IMR-90 (cell line): ENCODE measurements around the gene IGF1. TPM values are rescaled to one million over a fixed set of nuclear protein-coding genes. Genes with fewer than 3 reads are reported as not detected.
A peak's percentile ranks its signal among the peaks of the same experiment; 100 is the strongest.

Source experiments
- ATAC-seq: fragments of 200-7000 bp; cut with Tn5 transposase; 2 replicates; pipeline ENCODE4 v1.9.1; 2020; ENCODE audit warnings: low read depth, mild to moderate bottlenecking, moderate library complexity
- BruUV-seq: library from RNA; stranded (reverse); fragments of 400-500 nt; replicated peaks from 2 replicates; lab custom pipeline; 2021; lab: Mats Ljungman, UMichigan
- CTCF ChIA-PET: fragments of 300-600 bp; formaldehyde crosslinking; extraction: SDS; loops from one replicate; lab custom pipeline; 2021; ENCODE audit warnings: antibody characterized with exemption; lab: Yijun Ruan, JAX
- POLR2A ChIA-PET: fragments of 300-600 bp; sonication (Branson Sonifier 250); formaldehyde crosslinking; loops from one replicate; lab custom pipeline; 2022; ENCODE audit warnings: antibody characterized with exemption; ENCODE audit not compliant: unreplicated experiment; lab: Charles Lee
- DNase-seq: peaks from one replicate; pipeline ENCODE4 v3.0.0; 2013
- H2AFZ ChIP-seq: replicated peaks from 2 replicates; pipeline ENCODE3; 2013; ENCODE audit warnings: low read length, mild to moderate bottlenecking; ENCODE audit not compliant: poor library complexity
- H2AK5ac ChIP-seq: 2 replicates; pipeline ENCODE4 v1.6.1; 2013; ENCODE audit warnings: low read depth, low read length, inconsistent platforms
- H2AK9ac ChIP-seq: replicated peaks from 2 replicates; pipeline ENCODE3; 2013; ENCODE audit warnings: mild to moderate bottlenecking, low read depth, low read length, moderate library complexity; ENCODE audit not compliant: poor library complexity
- H2BK120ac ChIP-seq: 2 replicates; pipeline ENCODE4 v1.6.1; 2013; ENCODE audit warnings: low read depth, low read length, inconsistent platforms
- H2BK15ac ChIP-seq: 3 replicates; pipeline ENCODE4 v1.6.1; 2013; ENCODE audit warnings: low read depth, low read length, inconsistent platforms
- H2BK20ac ChIP-seq: 2 replicates; pipeline ENCODE4 v1.6.1; 2013; ENCODE audit warnings: low read depth, mild to moderate bottlenecking, inconsistent platforms, low read length, moderate library complexity
- H2BK5ac ChIP-seq: 2 replicates; pipeline ENCODE4 v1.6.1; 2013; ENCODE audit warnings: mild to moderate bottlenecking, low read depth, low read length, inconsistent platforms; ENCODE audit not compliant: poor library complexity, severe bottlenecking
- H3K14ac ChIP-seq: replicated peaks from 2 replicates; pipeline ENCODE4 v1.6.1; 2013; ENCODE audit warnings: low read depth, low read length, inconsistent platforms
- H3K18ac ChIP-seq: 2 replicates; pipeline ENCODE4 v1.6.1; 2013; ENCODE audit warnings: low read depth, low read length, control low read depth
- H3K23ac ChIP-seq: 2 replicates; pipeline ENCODE4 v1.6.1; 2013; ENCODE audit warnings: low read depth, low read length, inconsistent platforms
- H3K27ac ChIP-seq: 2 replicates; pipeline ENCODE4 v1.5.1; 2013; ENCODE audit warnings: mild to moderate bottlenecking, control low read depth, low read length; ENCODE audit not compliant: insufficient read depth
- H3K27me3 ChIP-seq: 2 replicates; pipeline ENCODE4 v1.6.1; 2013; ENCODE audit warnings: low read length; ENCODE audit not compliant: control insufficient read depth, insufficient read depth
- H3K36me3 ChIP-seq: 2 replicates; pipeline ENCODE4 v1.6.1; 2013; ENCODE audit warnings: low read length, mixed read lengths; ENCODE audit not compliant: control insufficient read depth, insufficient read depth
- H3K4ac ChIP-seq: 2 replicates; pipeline ENCODE4 v1.6.1; 2013; ENCODE audit warnings: low read depth, low read length, inconsistent platforms
- H3K4me1 ChIP-seq: 2 replicates; pipeline ENCODE4 v1.6.1; 2013; ENCODE audit warnings: low read length, mixed read lengths; ENCODE audit not compliant: control insufficient read depth, insufficient read depth
- H3K4me2 ChIP-seq: 2 replicates; pipeline ENCODE4 v1.6.1; 2013; ENCODE audit warnings: low read depth, mild to moderate bottlenecking, control low read depth, low read length, moderate library complexity
- H3K4me3 ChIP-seq: 2 replicates; pipeline ENCODE4 v1.5.1; 2013; ENCODE audit warnings: low read depth, mild to moderate bottlenecking, control low read depth, low read length, moderate library complexity; ENCODE audit not compliant: insufficient read depth
- H3K56ac ChIP-seq: 2 replicates; pipeline ENCODE4 v1.6.1; 2013; ENCODE audit warnings: low read length, inconsistent platforms; ENCODE audit not compliant: insufficient read depth; ENCODE audit errors: extremely low read depth
- H3K79me1 ChIP-seq, 2 experiments: 2 replicates each; pipeline ENCODE4 v1.6.1; 2013; ENCODE audit warnings: low read length in 2 of 2, inconsistent platforms in 1 of 2, low read depth in 1 of 2
- H3K9ac ChIP-seq: 2 replicates; pipeline ENCODE4 v1.6.1; 2013; ENCODE audit warnings: low read depth, low read length, control low read depth
- H3K9me1 ChIP-seq: 2 replicates; pipeline ENCODE4 v1.6.1; 2013; ENCODE audit warnings: low read length, inconsistent platforms; ENCODE audit not compliant: insufficient read depth
- H3K9me3 ChIP-seq: 2 replicates; pipeline ENCODE4 v1.6.1; 2013; ENCODE audit warnings: low read length; ENCODE audit not compliant: control insufficient read depth, insufficient read depth
- H4K20me1 ChIP-seq: 2 replicates; pipeline ENCODE4 v1.6.1; 2013; ENCODE audit warnings: low read length, inconsistent platforms; ENCODE audit not compliant: insufficient read depth
- H4K5ac ChIP-seq: 2 replicates; pipeline ENCODE4 v1.6.1; 2013; ENCODE audit warnings: mild to moderate bottlenecking, low read depth, low read length, control low read depth
- H4K8ac ChIP-seq, 2 experiments: 2 replicates each; pipeline ENCODE4 v1.6.1; 2013; ENCODE audit warnings: low read depth in 2 of 2, low read length in 2 of 2, control low read depth in 1 of 2, inconsistent platforms in 1 of 2
- H4K91ac ChIP-seq: 2 replicates; pipeline ENCODE4 v1.6.1; 2013; ENCODE audit warnings: low read depth, low read length, inconsistent platforms; ENCODE audit not compliant: insufficient read depth
- MAFK ChIP-seq: IDR thresholded peaks from 2 replicates; pipeline ENCODE4 v1.6.1; 2012; ENCODE audit warnings: low read depth, low read length, improper control_type of control experiment
- RAD21 ChIP-seq: IDR thresholded peaks from 2 replicates; pipeline ENCODE4 v1.6.1; 2012; ENCODE audit warnings: low read length, improper control_type of control experiment
- SMC3 ChIP-seq: fragments of 150-350 bp; IDR thresholded peaks from 2 replicates; pipeline ENCODE4 v1.6.1; 2016; ENCODE audit warnings: low read depth, mild to moderate bottlenecking, antibody characterized with exemption, low read length, moderate library complexity
- WGBS, 2 experiments: methylation state at CpG; one replicate each; pipeline versions ENCODE4 v1.1.5 to v1.1.7; 2013; ENCODE audit warnings: missing lambda C conversion rate in 2 of 2; ENCODE audit not compliant: insufficient read length in 1 of 2; ENCODE audit errors: extremely low coverage in 2 of 2; 5-methylcytosine and 5-hydroxymethylcytosine counted together
- dilution Hi-C: fragments of 300-500 bp; cut with HindIII; formaldehyde crosslinking; loops from one replicate; pipeline ENCODE4 v1.14.3; 2018; ENCODE audit warnings: low sequenced_read_pairs; ENCODE audit not compliant: unreplicated experiment
- in situ Hi-C: fragments of 300-500 bp; cut with MboI; formaldehyde crosslinking; loops from 3 replicates; pipeline ENCODE4 v1.14.3; 2019; ENCODE audit warnings: low sequenced_read_pairs, inconsistent platforms, mixed read lengths
- intact Hi-C: fragments of 100-400 bp; cut with micrococcal nuclease; formaldehyde crosslinking; loops from 2 replicates; pipeline ENCODE4 v1.10.0; 2022
- polyA plus RNA-seq, 3 experiments: library from polyadenylated mRNA; depleted of rRNA; stranded (reverse); fragments of >200 nt; gene quantifications; 2 replicates each; pipeline ENCODE4 v1.2.3, GENCODE V29; 2012; ENCODE audit warnings: low replicate concordance in 1 of 3
- total RNA-seq: library from RNA; depleted of rRNA; stranded (reverse); fragments of >200 nt; gene quantifications from 2 replicates; pipeline ENCODE4 v1.2.3, GENCODE V29; 2012
- TF ChIP-seq, protein P1 (sequence below): conservative IDR thresholded peaks from 2 replicates; pipeline ENCODE4 v1.5.1; 2012; ENCODE audit warnings: mild to moderate bottlenecking, low read depth, low read length, improper control_type of control experiment

The IGF1 gene
- total and polyA plus RNA-seq, 2 of the 4 experiments (the other 2 are of a cell fraction): under 0.01 to 0.12 TPM

DNA sequence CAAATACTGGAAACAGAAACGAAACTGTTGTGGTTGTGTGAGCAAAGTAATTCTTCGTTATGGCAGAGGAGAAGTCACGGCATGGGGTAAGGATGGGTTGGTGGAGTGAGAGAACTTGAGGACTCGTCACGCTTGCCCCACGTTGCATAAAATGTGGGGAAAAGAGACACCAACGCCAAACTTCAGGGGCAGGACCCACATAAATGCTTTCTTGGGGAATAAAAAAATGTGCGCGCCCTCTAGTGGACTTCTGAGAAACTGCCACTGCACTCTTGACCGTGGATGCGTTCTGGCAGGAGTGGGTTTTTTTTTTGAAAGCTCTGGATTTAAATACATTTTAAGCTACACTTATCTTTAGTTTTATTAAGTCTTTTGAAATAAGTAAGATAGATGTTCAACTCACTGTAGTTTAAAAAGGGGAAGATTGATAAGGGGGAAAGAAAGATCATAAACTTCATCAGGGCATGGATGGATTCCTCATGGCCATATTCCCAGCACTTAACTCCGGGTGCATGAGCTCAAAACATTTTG is 4.1 kb upstream of the IGF1 start:
- ChIA-PET CTCF (interaction anchor here (0.6 to 2.7 kb wide), 10 partner anchors 13 to 410 kb away, joined by 3 to 7 read pairs (median 4); no protein-coding TSS in a partner anchor), POLR2A (no interaction called here)
- Histone ChIP-seq H3K9me3 (no peaks in the 10 kb centered on the region), H3K23ac (no peak overlapping the region), H2BK5ac (no peak overlapping the region), H3K14ac (no peak overlapping the region; the same call in 1 of the 2 replicates), H2AFZ (peak overlapping the region; percentile 87), H2BK15ac (peak overlapping the region; percentile 61; the same call in 2 of the 3 replicates), H3K4me2 (peak overlapping the region; percentile 52), H3K4ac (0 out of 2 replicates have a peak overlapping the region, but pooled peaks have one; percentile 55), H3K79me1 (no peaks in the 10 kb centered on the region), H4K8ac (peak overlapping the region; percentile 52 to 81; a peak in 3 of 4 replicates), H2BK20ac (peak overlapping the region; percentile 78; the same call in 1 of the 2 replicates), H3K4me1 (peaks cover 4% of the 10 kb centered on the region; the same call in 1 of the 2 replicates), H4K20me1 (no peaks in the 10 kb centered on the region), H3K36me3 (no peaks in the 10 kb centered on the region), H3K18ac (peak overlapping the region; percentile 34; the same call in 1 of the 2 replicates), H3K9me1 (no peaks in the 10 kb centered on the region), H3K4me3 (no peak overlapping the region), H3K27ac (no peak overlapping the region), H2AK5ac (no peak overlapping the region), H3K56ac (no peak overlapping the region), H4K91ac (0 out of 2 replicates have a peak overlapping the region, but pooled peaks have one; percentile 37), H2BK120ac (peak overlapping the region; percentile 81; the same call in 1 of the 2 replicates), H4K5ac (peak overlapping the region; percentile 47; the same call in 1 of the 2 replicates), H2AK9ac (no peak overlapping the region), H3K9ac (no peak overlapping the region), H3K27me3 (no peaks in the 10 kb centered on the region)
- intact Hi-C loops (loop anchor here (1.0 to 2.0 kb wide), 4 partner anchors 218 to 390 kb away; partner anchors contain the start of genes NUP37 and PARPBP), dilution Hi-C loops (no loop called here), in situ Hi-C loops (loop anchor here (25.0 kb wide), 2 partner anchors 172 to 547 kb away; no protein-coding TSS in a partner anchor)
- peak; percentile 41 for DNase-seq
- WGBS, 2 experiments: no CpG with 5 or more reads among the region's 12 CpGs
- no TSS peak for BruUV-seq
- no peak for TF ChIP-seq MAFK
- peak; percentile 64 for TF ChIP-seq RAD21
- TF ChIP-seq SMC3: peak; percentile 77
- TF ChIP-seq, protein P1, sequence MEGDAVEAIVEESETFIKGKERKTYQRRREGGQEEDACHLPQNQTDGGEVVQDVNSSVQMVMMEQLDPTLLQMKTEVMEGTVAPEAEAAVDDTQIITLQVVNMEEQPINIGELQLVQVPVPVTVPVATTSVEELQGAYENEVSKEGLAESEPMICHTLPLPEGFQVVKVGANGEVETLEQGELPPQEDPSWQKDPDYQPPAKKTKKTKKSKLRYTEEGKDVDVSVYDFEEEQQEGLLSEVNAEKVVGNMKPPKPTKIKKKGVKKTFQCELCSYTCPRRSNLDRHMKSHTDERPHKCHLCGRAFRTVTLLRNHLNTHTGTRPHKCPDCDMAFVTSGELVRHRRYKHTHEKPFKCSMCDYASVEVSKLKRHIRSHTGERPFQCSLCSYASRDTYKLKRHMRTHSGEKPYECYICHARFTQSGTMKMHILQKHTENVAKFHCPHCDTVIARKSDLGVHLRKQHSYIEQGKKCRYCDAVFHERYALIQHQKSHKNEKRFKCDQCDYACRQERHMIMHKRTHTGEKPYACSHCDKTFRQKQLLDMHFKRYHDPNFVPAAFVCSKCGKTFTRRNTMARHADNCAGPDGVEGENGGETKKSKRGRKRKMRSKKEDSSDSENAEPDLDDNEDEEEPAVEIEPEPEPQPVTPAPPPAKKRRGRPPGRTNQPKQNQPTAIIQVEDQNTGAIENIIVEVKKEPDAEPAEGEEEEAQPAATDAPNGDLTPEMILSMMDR: peak; percentile 79
- peak; percentile 51 for ATAC-seq
